Naive thymus-derived CD8-positive, alpha-beta T cell (primary cell): ENCODE data around the gene LCLAT1. TPM values are rescaled to one million over a fixed set of nuclear protein-coding genes. Genes with fewer than 3 reads are reported as not detected.

Experiments used
- ATAC-seq, 2 donors: fragments of 150-1000 bp; cut with Tn5 transposase in 1 of 2; sonication (Bioruptor Pico), chemical (Tn5 transposase) in 1 of 2; 1 replicate in 1 of 2; 2 replicates in 1 of 2; pipeline ENCODE4 v1.10.0; 2021; ENCODE audit warnings: mild to moderate bottlenecking in 2 of 2, moderate library complexity in 2 of 2
- POLR2A ChIA-PET: fragments of 350-600 bp; sonication (Branson Sonifier 250); formaldehyde crosslinking; loops from one replicate; lab custom pipeline; 2021; ENCODE audit warnings: antibody characterized with exemption; lab: Charles Lee
- DNase-seq, 10 donors: peaks; one replicate each; pipeline versions ENCODE4 v3.0.0 to v3.0.0-alpha.2; 2020 to 2022
- H3K27ac Mint-ChIP-seq, 10 donors: one replicate each; pipeline ENCODE4 v1.8.0; 2020 to 2022; ENCODE audit warnings: mild to moderate bottlenecking in 10 of 10, mixed read lengths in 10 of 10, moderate library complexity in 4 of 10, inconsistent platforms in 1 of 10
- H3K27me3 Mint-ChIP-seq, 5 donors: one replicate each; pipeline ENCODE4 v1.8.0; 2021 to 2022; ENCODE audit warnings: mixed read lengths in 5 of 5
- H3K36me3 Mint-ChIP-seq, 3 donors: one replicate each; pipeline ENCODE4 v1.8.0; 2020 to 2022; ENCODE audit warnings: mixed read lengths in 3 of 3, mild to moderate bottlenecking in 2 of 3, inconsistent platforms in 1 of 3
- H3K4me1 Mint-ChIP-seq, 4 donors: one replicate each; pipeline ENCODE4 v1.8.0; 2021 to 2022; ENCODE audit warnings: mixed read lengths in 4 of 4
- H3K4me3 Mint-ChIP-seq, 10 donors: one replicate each; pipeline ENCODE4 v1.8.0; 2020 to 2022; ENCODE audit warnings: mild to moderate bottlenecking in 10 of 10, mixed read lengths in 10 of 10, moderate library complexity in 6 of 10, inconsistent platforms in 1 of 10
- H3K9me3 Mint-ChIP-seq, 9 donors: one replicate each; pipeline ENCODE4 v1.8.0; 2020 to 2022; ENCODE audit warnings: mixed read lengths in 9 of 9, mild to moderate bottlenecking in 3 of 9, inconsistent platforms in 1 of 9, moderate library complexity in 1 of 9
- polyA plus RNA-seq, 3 donors: library from polyadenylated mRNA; unstranded; fragments of 300-500 nt; fragmentation: Illumina TruSeq; gene quantifications; one replicate each; pipeline ENCODE4 v1.2.3, GENCODE V29; 2021
- total RNA-seq, 8 experiments: library from RNA in 2 of 8; stranded (reverse) in 2 of 8; gene quantifications; one replicate each; pipeline ENCODE4 v1.2.3 and lab custom pipeline; 2021 to 2026

The LCLAT1 gene
- total and polyA plus RNA-seq, 5 experiments from 2014 or later = 12.4 to 28.2 (median 20.8) TPM

- H3K27me3 Mint-ChIP-seq = no peaks in the 10 kb centered on the region
- POLR2A ChIA-PET = interaction anchor here (3.8 kb wide), 1 partner anchor 213 kb away, joined by 28 read pairs; the partner anchor contains the start of gene LBH
- H3K4me1 Mint-ChIP-seq = peaks cover 26 to 46% (median 39%) of the 10 kb centered on the region in 4 donors
- H3K4me3 Mint-ChIP-seq = no peak overlapping the region
- peaks cover 0 to under 1% (median 0%) of the 10 kb centered on the region in 3 donors for H3K36me3 Mint-ChIP-seq
- no peak for DNase-seq
- no peak for ATAC-seq
- H3K27ac Mint-ChIP-seq = no peak overlapping the region
- H3K9me3 Mint-ChIP-seq = no peaks in the 10 kb centered on the region
Measured at GRCh38 chr2:30444273-30444672, 2.8 kb upstream of the LCLAT1 start.

DNA sequence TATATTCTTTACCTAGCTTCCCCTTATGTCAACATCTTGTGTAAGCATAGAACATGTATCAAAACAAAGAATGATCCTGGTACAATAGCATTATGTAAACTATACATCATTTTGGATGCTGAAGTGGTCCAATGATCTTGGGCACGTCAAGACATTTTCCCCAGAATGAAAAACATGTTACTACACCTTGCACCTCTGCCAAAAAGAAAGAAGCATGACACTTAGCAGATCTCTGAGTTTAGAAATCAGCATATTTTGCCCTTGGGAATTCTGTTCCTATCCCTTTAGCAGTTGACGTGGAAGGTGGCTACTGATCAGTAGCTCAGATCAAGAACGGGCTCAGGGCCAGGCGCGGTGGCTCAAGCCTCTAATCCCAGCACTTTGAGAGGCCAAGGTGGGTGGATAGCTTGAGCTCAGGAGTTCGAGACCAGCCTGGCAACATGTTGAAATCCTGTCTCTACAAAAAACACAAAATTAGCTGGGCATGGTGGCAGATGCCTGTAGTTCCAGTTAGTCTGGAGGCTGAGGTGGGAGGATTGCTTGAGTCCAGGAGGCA is 1.7 kb upstream of the LCLAT1 start:
- no peak for ATAC-seq
- Mint-ChIP-seq H3K36me3 (peaks cover 0 to 5% (median 0%) of the 10 kb centered on the region in 3 donors), H3K4me3 (peak overlapping the region in 4 of 10 donors; percentile 10 to 97 (median 34)), H3K27me3 (no peaks in the 10 kb centered on the region), H3K4me1 (peaks cover 20 to 42% (median 33%) of the 10 kb centered on the region in 4 donors), H3K27ac (peak overlapping the region in 5 of 10 donors; percentile 15 to 99 (median 31)), H3K9me3 (no peaks in the 10 kb centered on the region)
- POLR2A ChIA-PET = interaction anchor here (0.6 to 3.8 kb wide), 5 partner anchors 12 to 214 kb away, joined by 3 to 28 read pairs (median 5); partner anchors contain the start of gene LBH
- no peak for DNase-seq

GRCh38 chr2:30446602-30447148 is 371 bp upstream of the LCLAT1 start:
- Mint-ChIP-seq H3K27me3 (no peaks in the 10 kb centered on the region), H3K27ac (peak overlapping the region; percentile 89 to 99 (median 98)), H3K4me3 (peak overlapping the region; percentile 94 to 97 (median 96)), H3K36me3 (peaks cover 0 to 13% (median 0%) of the 10 kb centered on the region in 3 donors), H3K4me1 (peaks cover 20 to 48% (median 37%) of the 10 kb centered on the region in 4 donors), H3K9me3 (no peaks in the 10 kb centered on the region)
- peak in 1 of 2 donors; percentile 12 for ATAC-seq
- POLR2A ChIA-PET = interaction anchor here (0.8 to 3.8 kb wide), 20 partner anchors 13 to 282 kb away, joined by 3 to 28 read pairs (median 4); partner anchors contain the start of gene LBH
- no peak for DNase-seq

DNA sequence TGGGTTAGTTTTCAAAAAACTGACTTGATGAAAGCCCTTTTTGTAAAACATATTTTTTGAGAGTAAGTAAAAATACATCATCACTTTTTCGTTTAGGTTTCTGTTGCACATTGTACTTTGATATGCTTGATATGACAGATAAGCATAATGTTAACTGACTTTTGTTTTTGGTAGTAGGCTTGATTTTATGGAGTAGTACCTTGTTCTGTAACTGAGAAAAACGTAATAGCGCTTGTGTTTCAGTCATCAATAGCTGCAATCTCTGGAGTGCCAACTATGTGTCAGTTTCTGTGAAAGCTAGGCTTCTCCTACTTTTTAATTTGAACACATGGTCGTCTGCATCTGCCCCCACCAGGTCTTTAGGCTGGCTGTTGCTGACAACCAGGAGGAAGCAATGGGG is 1.3 kb downstream of the LCLAT1 start:
- peak in 1 of 10 donors; percentile 14 for DNase-seq
- peak overlapping the region; percentile 89 to 99 (median 98) for H3K27ac Mint-ChIP-seq
- H3K9me3 Mint-ChIP-seq = no peaks in the 10 kb centered on the region
- POLR2A ChIA-PET = interaction anchor here (0.8 to 3.8 kb wide), 7 partner anchors 14 to 239 kb away, joined by 3 to 28 read pairs (median 6); partner anchors contain the start of gene LBH
- H3K4me1 Mint-ChIP-seq = peaks cover 27 to 62% (median 49%) of the 10 kb centered on the region in 4 donors
- peaks cover 0 to 13% (median 0%) of the 10 kb centered on the region in 3 donors for H3K36me3 Mint-ChIP-seq
- peak in 1 of 2 donors; percentile 13 for ATAC-seq
- no peaks in the 10 kb centered on the region for H3K27me3 Mint-ChIP-seq
- H3K4me3 Mint-ChIP-seq = peak overlapping the region; percentile 94 to 97 (median 96)

GRCh38 chr2:30448866-30449265 is 1.8 kb downstream of the LCLAT1 start:
- Mint-ChIP-seq H3K36me3 (peaks cover 0 to 13% (median 0%) of the 10 kb centered on the region in 3 donors), H3K27ac (peak overlapping the region; percentile 89 to 99 (median 98)), H3K4me1 (peaks cover 29 to 68% (median 53%) of the 10 kb centered on the region in 4 donors), H3K9me3 (no peaks in the 10 kb centered on the region), H3K4me3 (peak overlapping the region; percentile 94 to 97 (median 96)), H3K27me3 (no peaks in the 10 kb centered on the region)
- no peak for DNase-seq
- POLR2A ChIA-PET = interaction anchor here (2.3 kb wide), 1 partner anchor 13 kb away, joined by 6 read pairs; no protein-coding TSS in a partner anchor
- ATAC-seq = no peak

DNA sequence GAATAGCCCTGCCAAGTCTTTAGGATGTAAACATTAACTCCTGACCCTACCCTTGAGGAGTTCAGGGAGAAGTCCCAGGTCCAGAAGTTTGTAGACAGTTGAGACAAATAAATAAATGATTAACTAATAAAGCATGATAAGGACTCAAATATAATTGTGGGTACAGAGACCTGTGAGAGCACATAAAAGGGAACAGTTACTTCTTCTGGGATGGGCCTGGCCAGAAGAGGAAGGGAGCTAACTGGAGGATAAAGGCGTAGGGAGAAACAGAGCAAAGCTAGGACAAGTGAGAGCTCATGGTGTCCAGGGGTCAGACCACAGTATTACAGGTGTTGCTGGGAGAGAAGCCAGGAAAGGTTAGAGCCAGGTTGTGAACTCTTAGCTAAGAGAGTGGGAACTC is 3.0 kb downstream of the LCLAT1 start:
- no peak overlapping the region for H3K4me3 Mint-ChIP-seq
- ATAC-seq (no peak), DNase-seq (no peak)
- H3K9me3 Mint-ChIP-seq = no peaks in the 10 kb centered on the region
- peaks cover 31 to 78% (median 56%) of the 10 kb centered on the region in 4 donors for H3K4me1 Mint-ChIP-seq
- POLR2A ChIA-PET = interaction anchor here (1.0 kb wide), 1 partner anchor 113 kb away, joined by 3 read pairs; no protein-coding TSS in a partner anchor
- peaks cover 0 to 15% (median 0%) of the 10 kb centered on the region in 3 donors for H3K36me3 Mint-ChIP-seq
- H3K27me3 Mint-ChIP-seq = no peaks in the 10 kb centered on the region
- H3K27ac Mint-ChIP-seq = peak overlapping the region in 4 of 10 donors; percentile 21 to 70 (median 64)

DNA sequence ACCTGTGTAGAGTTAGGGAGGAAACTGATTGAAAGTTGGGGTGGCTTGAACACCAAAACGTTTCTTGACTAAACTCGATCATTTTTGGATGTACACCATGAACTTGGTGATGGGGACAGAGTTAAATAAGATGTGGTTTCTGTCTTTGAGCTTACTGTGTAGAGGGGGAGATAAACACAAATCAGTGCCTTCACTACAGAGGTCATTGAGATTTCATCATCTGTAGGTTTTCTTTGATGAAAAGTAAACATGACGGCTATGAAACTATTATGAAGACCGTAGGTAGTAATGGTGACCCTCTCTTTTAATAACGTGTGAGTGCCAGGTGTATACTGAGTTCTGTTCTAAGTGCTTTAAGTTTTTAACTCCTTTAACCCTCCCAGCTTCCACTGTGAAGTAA is 6.5 kb downstream of the LCLAT1 start:
- no peaks in the 10 kb centered on the region for H3K9me3 Mint-ChIP-seq
- POLR2A ChIA-PET = no interaction called here
- H3K4me3 Mint-ChIP-seq = peak overlapping the region in 1 of 10 donors; percentile 44
- peaks cover 0 to 15% (median 0%) of the 10 kb centered on the region in 3 donors for H3K36me3 Mint-ChIP-seq
- DNase-seq (no peak), ATAC-seq (no peak)
- no peak overlapping the region for H3K27ac Mint-ChIP-seq
- peaks cover 41 to 84% (median 62%) of the 10 kb centered on the region in 4 donors for H3K4me1 Mint-ChIP-seq
- no peaks in the 10 kb centered on the region for H3K27me3 Mint-ChIP-seq

- H3K9me3 Mint-ChIP-seq = no peaks in the 10 kb centered on the region
- H3K27ac Mint-ChIP-seq = peak overlapping the region in 2 of 10 donors; percentile 20 to 60
- peaks cover 42 to 88% (median 66%) of the 10 kb centered on the region in 4 donors for H3K4me1 Mint-ChIP-seq
- ATAC-seq (no peak), DNase-seq (no peak)
- H3K4me3 Mint-ChIP-seq = peak overlapping the region in 1 of 10 donors; percentile 20
- POLR2A ChIA-PET = no interaction called here
- peaks cover 0 to 12% (median 0%) of the 10 kb centered on the region in 3 donors for H3K36me3 Mint-ChIP-seq
- H3K27me3 Mint-ChIP-seq = no peaks in the 10 kb centered on the region
Measured at GRCh38 chr2:30454571-30454970, 7.5 kb downstream of the LCLAT1 start.

DNA sequence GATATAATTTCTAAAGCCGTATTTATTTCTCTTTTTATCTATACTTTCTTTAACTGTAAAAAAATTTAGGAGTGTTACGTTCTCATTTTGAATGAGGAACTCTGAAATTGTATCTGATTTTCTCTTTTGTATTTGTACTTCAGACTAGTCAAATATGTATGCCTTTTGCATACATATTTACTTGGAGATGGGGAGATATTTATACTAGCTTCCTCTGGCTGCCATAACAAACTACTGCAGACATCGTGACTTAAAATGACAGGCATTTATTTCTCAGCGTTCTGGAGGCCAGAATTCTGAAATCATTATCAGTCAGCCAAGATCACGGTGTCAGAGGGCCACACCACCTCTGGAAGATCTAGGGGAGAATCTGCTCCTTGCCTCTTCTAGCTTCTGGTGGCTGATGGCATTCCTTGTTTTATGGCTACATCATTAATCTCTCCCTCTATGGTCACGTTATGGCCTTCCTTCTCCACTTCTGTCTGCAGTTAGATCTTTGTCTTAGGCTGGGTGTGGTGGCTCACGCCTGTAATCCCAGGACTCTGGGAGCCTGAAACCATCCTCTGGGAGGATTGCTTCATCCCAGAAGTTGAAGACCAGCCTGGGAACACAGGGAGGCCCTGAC is 8.2 kb downstream of the LCLAT1 start:
- H3K27ac Mint-ChIP-seq = peak overlapping the region in 2 of 10 donors; percentile 54 to 85
- peaks cover 0 to 12% (median 0%) of the 10 kb centered on the region in 3 donors for H3K36me3 Mint-ChIP-seq
- peak overlapping the region in 1 of 10 donors; percentile 30 for H3K4me3 Mint-ChIP-seq
- H3K9me3 Mint-ChIP-seq = no peaks in the 10 kb centered on the region
- no peaks in the 10 kb centered on the region for H3K27me3 Mint-ChIP-seq
- ATAC-seq = no peak
- peaks cover 42 to 89% (median 68%) of the 10 kb centered on the region in 4 donors for H3K4me1 Mint-ChIP-seq
- POLR2A ChIA-PET = no interaction called here
- no peak for DNase-seq

DNA sequence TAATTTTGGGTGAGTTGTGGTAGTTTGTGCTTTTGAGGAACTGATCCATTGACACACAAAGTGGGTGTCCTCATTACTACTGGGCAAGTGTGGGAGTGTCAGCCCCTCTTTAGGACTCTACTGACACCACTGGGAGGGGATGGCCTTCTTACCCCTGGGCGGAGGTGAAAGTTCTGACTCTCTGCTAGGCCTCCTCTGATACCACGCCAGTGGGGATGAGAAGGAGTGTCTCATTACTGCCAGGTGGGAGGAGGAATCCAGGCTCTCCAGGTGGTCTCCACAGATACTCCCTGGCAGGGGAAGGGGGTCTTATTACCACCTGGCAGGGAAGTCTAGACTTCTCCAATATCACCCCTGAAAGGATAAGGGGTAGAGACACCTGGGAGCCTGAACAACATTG is 9.1 kb downstream of the LCLAT1 start:
- no peaks in the 10 kb centered on the region for H3K9me3 Mint-ChIP-seq
- H3K27ac Mint-ChIP-seq = peak overlapping the region in 3 of 10 donors; percentile 14 to 85 (median 54)
- POLR2A ChIA-PET = no interaction called here
- no peak for ATAC-seq
- H3K4me1 Mint-ChIP-seq = peaks cover 43 to 89% (median 70%) of the 10 kb centered on the region in 4 donors
- no peak for DNase-seq
- no peaks in the 10 kb centered on the region for H3K27me3 Mint-ChIP-seq
- peak overlapping the region in 2 of 10 donors; percentile 2 to 28 for H3K4me3 Mint-ChIP-seq
- H3K36me3 Mint-ChIP-seq = peaks cover 0 to 4% (median under 1%) of the 10 kb centered on the region in 3 donors

GRCh38 chr2:30456579-30456978 is 9.5 kb downstream of the LCLAT1 start:
- Mint-ChIP-seq H3K36me3 (peaks cover 0 to 5% (median 3%) of the 10 kb centered on the region in 3 donors), H3K4me3 (peak overlapping the region in 2 of 10 donors; percentile 3 to 28), H3K27ac (peak overlapping the region in 3 of 10 donors; percentile 16 to 85 (median 54)), H3K4me1 (peaks cover 44 to 89% (median 71%) of the 10 kb centered on the region in 4 donors), H3K27me3 (no peaks in the 10 kb centered on the region), H3K9me3 (no peaks in the 10 kb centered on the region)
- ATAC-seq (no peak), DNase-seq (no peak)
- POLR2A ChIA-PET = no interaction called here

DNA sequence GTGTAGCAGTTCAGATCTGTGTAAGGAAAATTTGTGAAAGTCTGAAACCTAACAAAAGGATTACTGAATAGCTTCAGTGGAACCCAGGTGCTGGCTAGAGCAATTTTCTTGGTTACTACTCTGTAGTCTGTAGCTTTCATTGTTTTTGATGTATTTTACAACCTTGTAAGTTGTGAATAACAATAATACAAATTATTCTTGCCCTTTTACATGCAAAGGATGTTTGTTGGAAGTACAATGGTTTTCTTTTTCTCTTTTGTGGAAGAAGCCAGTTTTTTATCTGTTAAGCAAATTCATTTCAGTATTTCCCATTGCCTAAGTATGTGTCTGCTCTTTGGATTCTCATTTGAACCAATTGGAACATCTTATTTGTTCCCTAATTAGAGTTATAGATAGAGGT is 10.2 kb downstream of the LCLAT1 start:
- no peaks in the 10 kb centered on the region for H3K9me3 Mint-ChIP-seq
- DNase-seq = no peak
- no peak for ATAC-seq
- POLR2A ChIA-PET = interaction anchor here (0.7 kb wide), 1 partner anchor 12 kb away, joined by 3 read pairs; no protein-coding TSS in a partner anchor
- H3K36me3 Mint-ChIP-seq = peaks cover 0 to 10% (median 6%) of the 10 kb centered on the region in 3 donors
- peak overlapping the region in 1 of 10 donors; percentile 66 for H3K27ac Mint-ChIP-seq
- H3K27me3 Mint-ChIP-seq = no peaks in the 10 kb centered on the region
- no peak overlapping the region for H3K4me3 Mint-ChIP-seq
- peaks cover 45 to 88% (median 71%) of the 10 kb centered on the region in 4 donors for H3K4me1 Mint-ChIP-seq
